GM18505 (cell line): ENCODE results near the gene COL12A1.

Experiments
- ATAC-seq: cut with Tn5 transposase; IDR thresholded peaks from one replicate; pipeline ENCODE4 v1.9.1; 2021; ENCODE audit not compliant: unreplicated experiment
- POLR2A ChIP-seq: IDR thresholded peaks from 4 replicates; pipeline ENCODE4 v1.6.1; 2011; ENCODE audit warnings: borderline replicate concordance; ENCODE audit not compliant: insufficient read depth, insufficient read length; ENCODE audit errors: extremely low read depth

The COL12A1 gene

GRCh38 chr6:75103431-75103830 lies 102.4 kb downstream of the COL12A1 start:
- no peak for TF ChIP-seq POLR2A
- no peak for ATAC-seq

- no peak for ATAC-seq
- no peak for TF ChIP-seq POLR2A
These were observed 103.6 kb downstream of the COL12A1 start for GRCh38 chr6:75102301-75102700.

- no peak for ATAC-seq
- no peak for TF ChIP-seq POLR2A
These were observed 104.0 kb downstream of the COL12A1 start for GRCh38 chr6:75101896-75102295.

GRCh38 chr6:75098709-75099108 lies 107.1 kb downstream of the COL12A1 start:
- no peak for ATAC-seq
- TF ChIP-seq POLR2A: no peak

GRCh38 chr6:75096966-75097365 lies 108.9 kb downstream of the COL12A1 start:
- no peak for ATAC-seq
- TF ChIP-seq POLR2A: no peak

GRCh38 chr6:75094614-75095200 lies 111.1 kb downstream of the COL12A1 start:
- ATAC-seq: no peak
- no peak for TF ChIP-seq POLR2A

GRCh38 chr6:75091467-75092190 lies 114.2 kb downstream of the COL12A1 start:
- no peak for TF ChIP-seq POLR2A
- ATAC-seq: no peak

GRCh38 chr6:75090576-75090975 lies 115.3 kb downstream of the COL12A1 start:
- no peak for ATAC-seq
- TF ChIP-seq POLR2A: no peak

GRCh38 chr6:75089921-75090320 lies 115.9 kb downstream of the COL12A1 start:
- no peak for ATAC-seq
- no peak for TF ChIP-seq POLR2A

- ATAC-seq: no peak
- TF ChIP-seq POLR2A: no peak
These were observed 116.5 kb downstream of the COL12A1 start for GRCh38 chr6:75089151-75089897.

- ATAC-seq: no peak
- no peak for TF ChIP-seq POLR2A
These were observed 119.8 kb downstream of the COL12A1 start for GRCh38 chr6:75085931-75086635.

- TF ChIP-seq POLR2A: no peak
- no peak for ATAC-seq
These were observed 120.9 kb downstream of the COL12A1 start for GRCh38 chr6:75084872-75085381.

- no peak for TF ChIP-seq POLR2A
- no peak for ATAC-seq
These were observed 121.8 kb downstream of the COL12A1 start for GRCh38 chr6:75084018-75084417.
